WTC11 (cell line): ENCODE results near the gene RAI1.

Source experiments
- CREB1 ChIP-seq: sonication (generic); formaldehyde crosslinking; IDR thresholded peaks from 2 replicates; pipeline ENCODE4 v1.8.0; 2023; ENCODE audit warnings: mild to moderate bottlenecking, missing genetic modification reagents
- CREM ChIP-seq: sonication (generic); formaldehyde crosslinking; IDR thresholded peaks from 2 replicates; pipeline ENCODE4 v1.8.1; 2022; ENCODE audit warnings: mild to moderate bottlenecking, missing genetic modification reagents, moderate library complexity
- CTCF ChIP-seq: fragments of 200-600 bp; IDR thresholded peaks from 2 replicates; pipeline ENCODE4 v1.8.0; 2022; ENCODE audit warnings: antibody characterized with exemption
- ESRRA ChIP-seq: sonication (generic); formaldehyde crosslinking; IDR thresholded peaks from 2 replicates; pipeline ENCODE4 v1.8.1; 2022; ENCODE audit warnings: mild to moderate bottlenecking, missing genetic modification reagents, borderline replicate concordance
- FOXJ3 ChIP-seq: sonication (generic); formaldehyde crosslinking; IDR thresholded peaks from 2 replicates; pipeline ENCODE4 v1.9.0; 2021; ENCODE audit warnings: missing genetic modification reagents, mild to moderate bottlenecking, borderline replicate concordance
- IRF1 ChIP-seq: sonication (generic); formaldehyde crosslinking; IDR thresholded peaks from 2 replicates; pipeline ENCODE4 v1.8.0; 2023; ENCODE audit warnings: missing genetic modification reagents
- JUN ChIP-seq: sonication (generic); formaldehyde crosslinking; IDR thresholded peaks from 2 replicates; pipeline ENCODE4 v1.8.0; 2023; ENCODE audit warnings: mild to moderate bottlenecking, missing genetic modification reagents
- MAX ChIP-seq: sonication (generic); formaldehyde crosslinking; IDR thresholded peaks from 2 replicates; pipeline ENCODE4 v1.8.0; 2022; ENCODE audit warnings: mild to moderate bottlenecking, missing genetic modification reagents
- SP1 ChIP-seq: sonication (generic); formaldehyde crosslinking; conservative IDR thresholded peaks from 2 replicates; pipeline ENCODE4 v1.8.1; 2022; ENCODE audit warnings: missing genetic modification reagents
- TEAD4 ChIP-seq: sonication (generic); formaldehyde crosslinking; IDR thresholded peaks from 2 replicates; pipeline ENCODE4 v1.8.0; 2022; ENCODE audit warnings: mild to moderate bottlenecking, missing genetic modification reagents
- USF2 ChIP-seq: sonication (generic); formaldehyde crosslinking; IDR thresholded peaks from 2 replicates; pipeline ENCODE4 v1.8.1; 2023; ENCODE audit warnings: mild to moderate bottlenecking, missing genetic modification reagents, moderate library complexity
- ZNF423 ChIP-seq: fragments of 250-450 bp; sonication (Bioruptor Pico); IDR thresholded peaks from 2 replicates; pipeline ENCODE4 v2.1.2; 2022; ENCODE audit warnings: mild to moderate bottlenecking, moderate library complexity
- TF ChIP-seq, protein P1 (sequence below): sonication (generic); formaldehyde crosslinking; IDR thresholded peaks from 2 replicates; pipeline ENCODE4 v1.8.1; 2022; ENCODE audit warnings: mild to moderate bottlenecking, moderate library complexity, missing genetic modification reagents
- TF ChIP-seq, protein P2 (sequence below): sonication (generic); formaldehyde crosslinking; conservative IDR thresholded peaks from 2 replicates; pipeline ENCODE4 v1.8.1; 2022; ENCODE audit warnings: mild to moderate bottlenecking, missing genetic modification reagents

DNA sequence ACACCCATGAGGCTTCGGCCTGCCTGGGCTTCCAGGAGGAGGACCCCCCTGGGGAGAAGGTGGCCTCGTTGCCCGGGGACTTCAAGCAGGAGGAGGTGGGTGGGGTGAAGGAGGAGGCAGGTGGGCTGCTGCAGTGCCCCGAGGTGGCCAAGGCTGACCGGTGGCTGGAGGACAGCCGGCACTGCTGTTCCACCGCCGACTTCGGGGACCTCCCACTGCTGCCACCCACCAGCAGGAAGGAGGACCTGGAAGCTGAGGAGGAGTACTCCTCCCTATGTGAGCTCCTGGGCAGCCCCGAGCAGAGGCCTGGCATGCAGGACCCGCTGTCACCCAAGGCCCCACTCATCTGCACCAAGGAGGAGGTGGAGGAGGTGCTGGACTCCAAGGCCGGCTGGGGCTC, 114.0 kb downstream of the RAI1 start:
- TF ChIP-seq JUN (CRISPR knock-in tag): no peak
- TF ChIP-seq ZNF423: no peak
- TF ChIP-seq MAX (CRISPR knock-in tag): no peak
- TF ChIP-seq CTCF: no peak
- no peak for TF ChIP-seq SP1 (CRISPR knock-in tag)
- TF ChIP-seq USF2 (CRISPR knock-in tag): no peak
- no peak for TF ChIP-seq FOXJ3 (CRISPR knock-in tag)
- TF ChIP-seq, protein P1, sequence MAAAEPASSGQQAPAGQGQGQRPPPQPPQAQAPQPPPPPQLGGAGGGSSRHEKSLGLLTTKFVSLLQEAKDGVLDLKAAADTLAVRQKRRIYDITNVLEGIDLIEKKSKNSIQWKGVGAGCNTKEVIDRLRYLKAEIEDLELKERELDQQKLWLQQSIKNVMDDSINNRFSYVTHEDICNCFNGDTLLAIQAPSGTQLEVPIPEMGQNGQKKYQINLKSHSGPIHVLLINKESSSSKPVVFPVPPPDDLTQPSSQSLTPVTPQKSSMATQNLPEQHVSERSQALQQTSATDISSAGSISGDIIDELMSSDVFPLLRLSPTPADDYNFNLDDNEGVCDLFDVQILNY (CRISPR knock-in tag): no peak
- TF ChIP-seq TEAD4 (CRISPR knock-in tag): no peak
- TF ChIP-seq IRF1 (CRISPR knock-in tag): no peak
- no peak for TF ChIP-seq CREB1 (CRISPR knock-in tag)
- TF ChIP-seq, protein P2, sequence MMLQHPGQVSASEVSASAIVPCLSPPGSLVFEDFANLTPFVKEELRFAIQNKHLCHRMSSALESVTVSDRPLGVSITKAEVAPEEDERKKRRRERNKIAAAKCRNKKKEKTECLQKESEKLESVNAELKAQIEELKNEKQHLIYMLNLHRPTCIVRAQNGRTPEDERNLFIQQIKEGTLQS (CRISPR knock-in tag): no peak
- TF ChIP-seq CREM (CRISPR knock-in tag): no peak
- no peak for TF ChIP-seq ESRRA (CRISPR knock-in tag)
